ENCODE measurements around the gene ZNF709. TPM values are rescaled to one million over a fixed set of nuclear protein-coding genes. Genes with fewer than 3 reads are reported as not detected.
"Not testable (repeated sequence)": the region's sequence is repeated elsewhere in the genome, so short reads cannot be mapped to it uniquely, and the experiment has no call there.

ZNF709 gene
- total and polyA plus RNA-seq, 2 donors (not counting 1 experiment from before 2014, with no cell fraction given), result 1.5 to 4.8 TPM

GRCh38 chr19:12440541-12441316 is 43.9 kb downstream of the ZNF709 start, which contains the start of gene ZNF443:
ZNF443 (minus strand) TSS chr19:12441021; CDS start chr19:12440914, 107 bp downstream.
- no peak for TF ChIP-seq EZH2 (IDR thresholded peaks at IDR 0.05; ENCODE audit: low read length, missing control alignments)
- no peak for TF ChIP-seq CTCF (conservative IDR thresholded peaks at IDR 0.05 in 1 of 2, IDR thresholded peaks at IDR 0.05 in 1 of 2; ENCODE audit: low read depth in 1 of 2, low read length in 2 of 2)
- H3K27ac ChIP-seq (ENCODE audit: insufficient read depth, low read length), result peak within 1 kb of the TSS; percentile 61
- DNase-seq (ENCODE audit: low read depth in 2 of 2), result peak; percentile 96 to 97
- peak within 1 kb of the TSS; percentile 77 to 83 (median 80) for H3K4me3 ChIP-seq (replicated peaks in 1 of 4; ENCODE audit: control extremely low read depth in 1 of 4, insufficient read depth in 1 of 4, low read depth in 3 of 4, low read length in 4 of 4)
- H3K36me3 ChIP-seq (ENCODE audit: control insufficient read depth, insufficient read depth, low read length), result no peaks in the 10 kb centered on the region
- no peaks in the 10 kb centered on the region for H3K9me3 ChIP-seq (ENCODE audit: control insufficient read depth, insufficient read depth, low read depth, low read length)
- peak within 1 kb of the TSS; percentile 98 for H2AFZ ChIP-seq (ENCODE audit: low read length)
- H3K4me1 ChIP-seq (ENCODE audit: control insufficient read depth, extremely low read depth, insufficient read depth, low read length), result no peaks in the 10 kb centered on the region
- H3K27me3 ChIP-seq (ENCODE audit: control insufficient read depth, insufficient read depth, low read length), result no peaks in the 10 kb centered on the region
- no peaks in the 10 kb centered on the region for H4K20me1 ChIP-seq (ENCODE audit: control insufficient read depth, extremely low read depth, insufficient read depth, low read length)
- no peaks in the 10 kb centered on the region for H3K79me2 ChIP-seq (ENCODE audit: control insufficient read depth, insufficient read depth, low read length)
- peak within 1 kb of the TSS; percentile 88 for H3K4me2 ChIP-seq (ENCODE audit: extremely low read depth, insufficient read depth, low read length)
- H3K9ac ChIP-seq (ENCODE audit: insufficient read depth, low read length), result peak within 1 kb of the TSS; percentile 42

- H3K79me2 ChIP-seq (ENCODE audit: control insufficient read depth, insufficient read depth, low read length); H3K27me3 ChIP-seq (ENCODE audit: control insufficient read depth, insufficient read depth, low read length); H3K4me1 ChIP-seq (ENCODE audit: control insufficient read depth, extremely low read depth, insufficient read depth, low read length); H3K9me3 ChIP-seq (ENCODE audit: control insufficient read depth, insufficient read depth, low read depth, low read length); H3K36me3 ChIP-seq (ENCODE audit: control insufficient read depth, insufficient read depth, low read length); H4K20me1 ChIP-seq (ENCODE audit: control insufficient read depth, extremely low read depth, insufficient read depth, low read length): not testable (repeated sequence)
- peak overlapping the region; percentile 68 for H2AFZ ChIP-seq (ENCODE audit: low read length)
- H3K27ac ChIP-seq (ENCODE audit: insufficient read depth, low read length), result peak overlapping the region; percentile 40
- peak in 1 of 2 donors; percentile 37 for DNase-seq (ENCODE audit: low read depth in 2 of 2)
- H3K4me2 ChIP-seq (ENCODE audit: extremely low read depth, insufficient read depth, low read length), result peak overlapping the region; percentile 85
- H3K4me3 ChIP-seq (replicated peaks in 1 of 4; ENCODE audit: control extremely low read depth in 1 of 4, insufficient read depth in 1 of 4, low read depth in 3 of 4, low read length in 4 of 4), result peak overlapping the region; percentile 65 to 83 (median 78)
- H3K9ac ChIP-seq (ENCODE audit: insufficient read depth, low read length), result peak overlapping the region; percentile 16
Measured at GRCh38 chr19:12439686-12440540, 44.7 kb downstream of the ZNF709 start.

- H3K9ac ChIP-seq (ENCODE audit: insufficient read depth, low read length); H3K4me1 ChIP-seq (ENCODE audit: control insufficient read depth, extremely low read depth, insufficient read depth, low read length); H3K79me2 ChIP-seq (ENCODE audit: control insufficient read depth, insufficient read depth, low read length); H3K36me3 ChIP-seq (ENCODE audit: control insufficient read depth, insufficient read depth, low read length); H3K27ac ChIP-seq (ENCODE audit: insufficient read depth, low read length); H2AFZ ChIP-seq (ENCODE audit: low read length); DNase-seq (ENCODE audit: low read depth in 2 of 2); H3K4me2 ChIP-seq (ENCODE audit: extremely low read depth, insufficient read depth, low read length); H4K20me1 ChIP-seq (ENCODE audit: control insufficient read depth, extremely low read depth, insufficient read depth, low read length); H3K27me3 ChIP-seq (ENCODE audit: control insufficient read depth, insufficient read depth, low read length); H3K9me3 ChIP-seq (ENCODE audit: control insufficient read depth, insufficient read depth, low read depth, low read length); H3K4me3 ChIP-seq (replicated peaks in 1 of 4; ENCODE audit: control extremely low read depth in 1 of 4, insufficient read depth in 1 of 4, low read depth in 3 of 4, low read length in 4 of 4): not testable (repeated sequence)
Measured at GRCh38 chr19:12430726-12431299, 53.8 kb downstream of the ZNF709 start.
